Suprapubic skin (tissue), 4 donors: Measurements from ENCODE around the gene TEC. TPM values are rescaled to one million over a fixed set of nuclear protein-coding genes. Genes with fewer than 3 reads are reported as not detected.

Source experiments
- DNase-seq, 2 donors: peaks; one replicate each; pipeline ENCODE4 v3.0.0-alpha.2; 2019; ENCODE audit warnings: low spot score in 2 of 2
- H3K27ac ChIP-seq: fragments of 200-600 bp; sonication (generic); one replicate; pipeline ENCODE4 v1.5.1; 2019
- H3K27me3 ChIP-seq: fragments of 200-600 bp; sonication (generic); one replicate; pipeline ENCODE4 v1.5.1; 2019
- H3K36me3 ChIP-seq: fragments of 200-600 bp; sonication (generic); one replicate; pipeline ENCODE4 v1.5.1; 2019
- H3K4me1 ChIP-seq: fragments of 200-600 bp; sonication (generic); one replicate; pipeline ENCODE4 v1.5.1; 2019
- H3K4me3 ChIP-seq: fragments of 200-600 bp; sonication (generic); one replicate; pipeline ENCODE4 v1.5.1; 2019; ENCODE audit warnings: mild to moderate bottlenecking
- H3K9me3 ChIP-seq: fragments of 200-600 bp; sonication (generic); one replicate; pipeline ENCODE4 v1.5.1; 2019
- CTCF ChIP-seq, 2 donors: fragments of 200-600 bp in 1 of 2; fragments of 450-650 bp in 1 of 2; sonication (generic) in 1 of 2; IDR thresholded peaks; one replicate each; pipeline ENCODE4 v1.5.1; 2016 to 2019; ENCODE audit warnings: antibody characterized with exemption in 2 of 2, mild to moderate bottlenecking in 1 of 2, moderate library complexity in 1 of 2
- EP300 ChIP-seq: sonication (generic); formaldehyde crosslinking; IDR thresholded peaks from one replicate; pipeline ENCODE4 v1.6.1; 2017; ENCODE audit warnings: antibody characterized with exemption
- POLR2A ChIP-seq, 2 donors: fragments of 450-650 bp; IDR thresholded peaks; one replicate each; pipeline ENCODE4 v1.6.1; 2017; ENCODE audit warnings: antibody characterized with exemption in 2 of 2, mild to moderate bottlenecking in 2 of 2, moderate library complexity in 2 of 2
- POLR2AphosphoS5 ChIP-seq, 3 donors: sonication (generic); formaldehyde crosslinking; IDR thresholded peaks; one replicate each; pipeline ENCODE4 v1.6.1; 2017; ENCODE audit warnings: antibody characterized with exemption in 3 of 3
- WGBS: methylation state at CpG from one replicate; pipeline ENCODE4 v1.1.5; 2018; 5-methylcytosine and 5-hydroxymethylcytosine counted together
- total RNA-seq, 4 donors: library from RNA; depleted of rRNA; stranded (reverse); fragments of >200 nt; gene quantifications; one replicate each; pipeline ENCODE4 v1.1.0, GENCODE V29; 2016

Gene TEC
- total RNA-seq, 4 donors from 2014 or later, result 4.1 to 18.8 (median 7.2) TPM

GRCh38 chr4:48255072-48255958 is 14.3 kb downstream of the TEC start:
- Histone ChIP-seq H3K27me3 (no peaks in the 10 kb centered on the region), H3K27ac (no peak overlapping the region), H3K4me3 (no peak overlapping the region), H3K36me3 (no peaks in the 10 kb centered on the region), H3K9me3 (no peaks in the 10 kb centered on the region), H3K4me1 (peaks cover 15% of the 10 kb centered on the region)
- 79% methylated on average over 6 of the region's 6 CpGs for WGBS
- TF ChIP-seq CTCF (IDR thresholded peaks at IDR 0.05) (no peak), EP300 (no peak), POLR2AphosphoS5 (IDR thresholded peaks at IDR 0.05) (no peak), POLR2A (IDR thresholded peaks at IDR 0.05) (no peak)
- DNase-seq, result no peak

GRCh38 chr4:48254381-48255071 is 15.1 kb downstream of the TEC start:
- Histone ChIP-seq H3K4me1 (peaks cover 15% of the 10 kb centered on the region), H3K4me3 (no peak overlapping the region), H3K36me3 (no peaks in the 10 kb centered on the region), H3K27ac (no peak overlapping the region), H3K27me3 (no peaks in the 10 kb centered on the region), H3K9me3 (no peaks in the 10 kb centered on the region)
- DNase-seq, result no peak
- TF ChIP-seq POLR2A (IDR thresholded peaks at IDR 0.05) (no peak), CTCF (IDR thresholded peaks at IDR 0.05) (no peak), EP300 (no peak), POLR2AphosphoS5 (IDR thresholded peaks at IDR 0.05) (no peak)
- WGBS, result 32% methylated on average over 6 of the region's 6 CpGs

GRCh38 chr4:48252313-48252712 is 17.3 kb downstream of the TEC start:
- Histone ChIP-seq H3K4me1 (peaks cover 15% of the 10 kb centered on the region), H3K4me3 (no peak overlapping the region), H3K27ac (no peak overlapping the region), H3K9me3 (no peaks in the 10 kb centered on the region), H3K36me3 (no peaks in the 10 kb centered on the region), H3K27me3 (no peaks in the 10 kb centered on the region)
- no peak for DNase-seq
- TF ChIP-seq POLR2A (IDR thresholded peaks at IDR 0.05) (no peak), EP300 (no peak), CTCF (IDR thresholded peaks at IDR 0.05) (no peak)

- WGBS, result 92% methylated on average over 2 of the region's 2 CpGs
- TF ChIP-seq CTCF (IDR thresholded peaks at IDR 0.05), result no peak
- no peak for TF ChIP-seq POLR2A (IDR thresholded peaks at IDR 0.05)
- no peak for TF ChIP-seq POLR2AphosphoS5 (IDR thresholded peaks at IDR 0.05)
- no peak for TF ChIP-seq EP300
- H3K4me3 ChIP-seq, result no peak overlapping the region
- H3K4me1 ChIP-seq, result peaks cover 15% of the 10 kb centered on the region
- no peaks in the 10 kb centered on the region for H3K9me3 ChIP-seq
- no peak overlapping the region for H3K27ac ChIP-seq
- no peak for DNase-seq
- H3K36me3 ChIP-seq, result no peaks in the 10 kb centered on the region
- no peaks in the 10 kb centered on the region for H3K27me3 ChIP-seq
These were observed 18.7 kb downstream of the TEC start for GRCh38 chr4:48250980-48251379.

- no peak for DNase-seq
- Histone ChIP-seq H3K4me3 (no peak overlapping the region), H3K27ac (no peak overlapping the region), H3K4me1 (peaks cover 15% of the 10 kb centered on the region), H3K36me3 (no peaks in the 10 kb centered on the region), H3K9me3 (no peaks in the 10 kb centered on the region), H3K27me3 (no peaks in the 10 kb centered on the region)
- 91% methylated on average over 4 of the region's 4 CpGs for WGBS
- TF ChIP-seq POLR2AphosphoS5 (IDR thresholded peaks at IDR 0.05) (no peak), CTCF (IDR thresholded peaks at IDR 0.05) (no peak), POLR2A (IDR thresholded peaks at IDR 0.05) (no peak), EP300 (no peak)
These were observed 19.3 kb downstream of the TEC start for GRCh38 chr4:48250343-48250742.
